K562 (cell line): ENCODE data around the gene IGF2. TPM values are rescaled to one million over a fixed set of nuclear protein-coding genes. Genes with fewer than 3 reads are reported as not detected.

Source experiments
- ATF2 ChIP-seq: sonication (generic); formaldehyde crosslinking; IDR thresholded peaks from 2 replicates; pipeline ENCODE4 v1.8.1; 2022; ENCODE audit warnings: missing genetic modification reagents
- BHLHE40 ChIP-seq: IDR thresholded peaks from 2 replicates; pipeline ENCODE4 v1.6.1; 2011; ENCODE audit warnings: low read length, improper control_type of control experiment
- HDAC2 ChIP-seq: fragments of 450-650 bp; IDR thresholded peaks from 2 replicates; pipeline ENCODE4 v1.6.1; 2016; ENCODE audit warnings: mild to moderate bottlenecking
- NFRKB ChIP-seq: fragments of 450-650 bp; IDR thresholded peaks from 2 replicates; pipeline ENCODE4 v1.6.1; 2016; ENCODE audit warnings: low read depth
- SMAD4 ChIP-seq: fragments of 250-450 bp; sonication (Bioruptor Pico); conservative IDR thresholded peaks from 2 replicates; pipeline ENCODE4 v1.8.0; 2021; ENCODE audit warnings: inconsistent platforms, mild to moderate bottlenecking, moderate library complexity
- ZNF655 ChIP-seq: fragments of 250-450 bp; sonication (Bioruptor Pico); IDR thresholded peaks from 2 replicates; pipeline ENCODE4 v1.5.0; 2021
- polyA plus RNA-seq, 8 experiments: library from polyadenylated mRNA; depleted of rRNA in 4 of 8; stranded (reverse) in 5 of 8; unstranded in 3 of 8; fragments of >200 nt; fragmentation: Nextera tagmentation in 2 of 8; fragmentation: Illumina TruSeq in 1 of 8; extraction: Ambion mirVana in 2 of 8; extraction: Trizol in 1 of 8; gene quantifications; 2 replicates each; pipeline versions ENCODE4 v1.2.1 to v1.2.3, GENCODE V29; 2011 to 2014; ENCODE audit warnings: inconsistent platforms in 1 of 8, missing spikeins in 1 of 8
- total RNA-seq, 7 experiments: library from RNA; depleted of rRNA in 6 of 7; stranded (reverse); fragments of >200 nt in 6 of 7; fragmentation: Illumina TruSeq in 2 of 7; extraction: Trizol in 2 of 7; gene quantifications; 2 replicates each; pipeline versions ENCODE4 v1.2.1 to v1.2.3, GENCODE V29; 2011 to 2021; ENCODE audit warnings: low replicate concordance in 1 of 7
- TF ChIP-seq, protein P1 (sequence below): fragments of 250-450 bp; sonication (Bioruptor Pico); IDR thresholded peaks from 2 replicates; pipeline ENCODE4 v1.8.0; 2022; ENCODE audit warnings: moderate library complexity, mild to moderate bottlenecking, inconsistent platforms
- TF ChIP-seq, protein P2 (sequence below), 2 experiments: IDR thresholded peaks in 1 of 2; conservative IDR thresholded peaks in 1 of 2; 2 replicates each; pipeline ENCODE4 v1.6.1; 2016; ENCODE audit warnings: low read depth in 2 of 2, mild to moderate bottlenecking in 1 of 2, missing compliant biosample characterization in 1 of 2, missing genetic modification characterization in 1 of 2, moderate library complexity in 1 of 2

IGF2 gene
- total and polyA plus RNA-seq, 9 of the 15 experiments (the other 6 are each of a cell fraction or from before 2014, with no cell fraction given): 0.16 TPM; not detected in 8

GRCh38 chr11:2142300-2142759 lies 3.1 kb upstream of the IGF2 start (continued):
- no peak for TF ChIP-seq SMAD4
- TF ChIP-seq, protein P1, sequence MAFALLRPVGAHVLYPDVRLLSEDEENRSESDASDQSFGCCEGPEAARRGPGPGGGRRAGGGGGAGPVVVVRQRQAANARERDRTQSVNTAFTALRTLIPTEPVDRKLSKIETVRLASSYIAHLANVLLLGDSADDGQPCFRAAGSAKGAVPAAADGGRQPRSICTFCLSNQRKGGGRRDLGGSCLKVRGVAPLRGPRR (CRISPR knock-in tag): no peak
- no peak for TF ChIP-seq BHLHE40
- TF ChIP-seq, protein P2, sequence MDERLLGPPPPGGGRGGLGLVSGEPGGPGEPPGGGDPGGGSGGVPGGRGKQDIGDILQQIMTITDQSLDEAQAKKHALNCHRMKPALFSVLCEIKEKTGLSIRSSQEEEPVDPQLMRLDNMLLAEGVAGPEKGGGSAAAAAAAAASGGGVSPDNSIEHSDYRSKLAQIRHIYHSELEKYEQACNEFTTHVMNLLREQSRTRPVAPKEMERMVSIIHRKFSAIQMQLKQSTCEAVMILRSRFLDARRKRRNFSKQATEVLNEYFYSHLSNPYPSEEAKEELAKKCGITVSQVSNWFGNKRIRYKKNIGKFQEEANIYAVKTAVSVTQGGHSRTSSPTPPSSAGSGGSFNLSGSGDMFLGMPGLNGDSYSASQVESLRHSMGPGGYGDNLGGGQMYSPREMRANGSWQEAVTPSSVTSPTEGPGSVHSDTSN (CRISPR knock-in tag; IDR thresholded peaks at IDR 0.05; ENCODE audit: low read depth): no peak
- TF ChIP-seq, protein P2 (tag; conservative IDR thresholded peaks at IDR 0.05; ENCODE audit: low read depth): no peak
- TF ChIP-seq ZNF655 (CRISPR knock-in tag): no peak
- TF ChIP-seq HDAC2: no peak
- no peak for TF ChIP-seq ATF2 (CRISPR knock-in tag)
- TF ChIP-seq NFRKB: no peak
- TF ChIP-seq, all 486 proteins: peak for 0
